Measurements from ENCODE around the gene TRAPPC3. TPM values are rescaled to one million over a fixed set of nuclear protein-coding genes. Genes with fewer than 3 reads are reported as not detected.

The TRAPPC3 gene
- total RNA-seq, 2 experiments from 2014 or later = 56.7 to 56.8 TPM

GRCh38 chr1:36124404-36125128 is 24.7 kb downstream of the TRAPPC3 start:
- ChIA-PET POLR2A (no interaction called here), CTCF (no interaction called here)
- intact Hi-C loops (cut with micrococcal nuclease) = no loop called here
- peaks cover 37% of the 10 kb centered on the region for H3K27me3 Mint-ChIP-seq
- H3K4me3 Mint-ChIP-seq = no peak overlapping the region
- no peak overlapping the region for H3K27ac Mint-ChIP-seq
- H3K4me1 Mint-ChIP-seq (ENCODE audit: low read depth) = peaks cover 15% of the 10 kb centered on the region
- no peaks in the 10 kb centered on the region for H3K36me3 Mint-ChIP-seq
- H3K9me3 Mint-ChIP-seq = no peaks in the 10 kb centered on the region
- no peak for DNase-seq

- H3K4me1 Mint-ChIP-seq (ENCODE audit: low read depth) = peaks cover 15% of the 10 kb centered on the region
- DNase-seq = peak; percentile 20
- H3K36me3 Mint-ChIP-seq = no peaks in the 10 kb centered on the region
- POLR2A ChIA-PET = interaction anchor here (0.6 kb wide), 1 partner anchor 18 kb away, joined by 4 read pairs; no protein-coding TSS in a partner anchor
- intact Hi-C loops (cut with micrococcal nuclease) = no loop called here
- H3K27me3 Mint-ChIP-seq = peaks cover 37% of the 10 kb centered on the region
- CTCF ChIA-PET = no interaction called here
- no peak overlapping the region for H3K27ac Mint-ChIP-seq
- no peak overlapping the region for H3K4me3 Mint-ChIP-seq
- H3K9me3 Mint-ChIP-seq = no peaks in the 10 kb centered on the region
These were observed 25.9 kb downstream of the TRAPPC3 start for GRCh38 chr1:36123356-36123755.

GRCh38 chr1:36122062-36123030 is 26.9 kb downstream of the TRAPPC3 start:
- POLR2A ChIA-PET = interaction anchor here (0.6 kb wide), 1 partner anchor 17 kb away, joined by 4 read pairs; no protein-coding TSS in a partner anchor

GRCh38 chr1:36119456-36119855 is 29.8 kb downstream of the TRAPPC3 start:
- no peak overlapping the region for H3K4me3 Mint-ChIP-seq
- no peak for DNase-seq
- H3K4me1 Mint-ChIP-seq (ENCODE audit: low read depth) = peaks cover 7% of the 10 kb centered on the region
- H3K27me3 Mint-ChIP-seq = peaks cover 27% of the 10 kb centered on the region
- ChIA-PET CTCF (interaction anchor here (1.6 to 3.4 kb wide), 2 partner anchors 14 to 69 kb away, joined by 5 to 20 read pairs; no protein-coding TSS in a partner anchor), POLR2A (no interaction called here)
- H3K27ac Mint-ChIP-seq = no peak overlapping the region
- intact Hi-C loops (cut with micrococcal nuclease) = no loop called here
- H3K9me3 Mint-ChIP-seq = no peaks in the 10 kb centered on the region
- no peaks in the 10 kb centered on the region for H3K36me3 Mint-ChIP-seq

More at GRCh38 chr1:36122062-36123030, 26.9 kb downstream of the TRAPPC3 start:
- Mint-ChIP-seq H3K9me3 (no peaks in the 10 kb centered on the region), H3K36me3 (no peaks in the 10 kb centered on the region), H3K4me3 (no peak overlapping the region), H3K27ac (no peak overlapping the region), H3K27me3 (peaks cover 37% of the 10 kb centered on the region), H3K4me1 (ENCODE audit: low read depth) (peaks cover 15% of the 10 kb centered on the region)
- intact Hi-C loops (cut with micrococcal nuclease) = no loop called here
- no peak for DNase-seq
- CTCF ChIA-PET = no interaction called here

- no peaks in the 10 kb centered on the region for H3K9me3 Mint-ChIP-seq
- H3K27me3 Mint-ChIP-seq = peaks cover 19% of the 10 kb centered on the region
These were observed 30.7 kb downstream of the TRAPPC3 start for GRCh38 chr1:36118447-36119204.

GRCh38 chr1:36116901-36117300 is 32.4 kb downstream of the TRAPPC3 start:
- Mint-ChIP-seq H3K36me3 (no peaks in the 10 kb centered on the region), H3K9me3 (no peaks in the 10 kb centered on the region), H3K4me3 (no peak overlapping the region), H3K27ac (no peak overlapping the region), H3K27me3 (peaks cover 3% of the 10 kb centered on the region), H3K4me1 (ENCODE audit: low read depth) (no peaks in the 10 kb centered on the region)
- no peak for DNase-seq
- intact Hi-C loops (cut with micrococcal nuclease) = no loop called here
- POLR2A ChIA-PET = no interaction called here
- CTCF ChIA-PET = interaction anchor here (1.0 to 3.4 kb wide), 2 partner anchors 14 to 17 kb away, joined by 6 to 20 read pairs; no protein-coding TSS in a partner anchor

More at GRCh38 chr1:36118447-36119204, 30.7 kb downstream of the TRAPPC3 start:
- no peak for DNase-seq
- CTCF ChIA-PET = interaction anchor here (1.6 to 3.4 kb wide), 2 partner anchors 15 to 70 kb away, joined by 5 to 20 read pairs; no protein-coding TSS in a partner anchor
- intact Hi-C loops (cut with micrococcal nuclease) = no loop called here
- Mint-ChIP-seq H3K27ac (no peak overlapping the region), H3K4me3 (no peak overlapping the region), H3K36me3 (no peaks in the 10 kb centered on the region), H3K4me1 (ENCODE audit: low read depth) (peaks cover 4% of the 10 kb centered on the region)
- POLR2A ChIA-PET = interaction anchor here (0.7 kb wide), 1 partner anchor 300 kb away, joined by 4 read pairs; no protein-coding TSS in a partner anchor

GRCh38 chr1:36115931-36116330 is 33.4 kb downstream of the TRAPPC3 start:
- Mint-ChIP-seq H3K9me3 (no peaks in the 10 kb centered on the region), H3K4me1 (ENCODE audit: low read depth) (peaks cover 4% of the 10 kb centered on the region), H3K36me3 (no peaks in the 10 kb centered on the region), H3K4me3 (no peak overlapping the region), H3K27me3 (no peaks in the 10 kb centered on the region), H3K27ac (no peak overlapping the region)
- intact Hi-C loops (cut with micrococcal nuclease) = no loop called here
- no peak for DNase-seq
- POLR2A ChIA-PET = no interaction called here
- CTCF ChIA-PET = interaction anchor here (0.6 kb wide), 1 partner anchor 76 kb away, joined by 4 read pairs; no protein-coding TSS in a partner anchor

- intact Hi-C loops (cut with micrococcal nuclease) = no loop called here
- CTCF ChIA-PET = interaction anchor here (0.6 kb wide), 1 partner anchor 77 kb away, joined by 4 read pairs; no protein-coding TSS in a partner anchor
- H3K27ac Mint-ChIP-seq = no peak overlapping the region
- H3K4me3 Mint-ChIP-seq = no peak overlapping the region
- no peaks in the 10 kb centered on the region for H3K36me3 Mint-ChIP-seq
- no peak for DNase-seq
- no peaks in the 10 kb centered on the region for H3K9me3 Mint-ChIP-seq
- POLR2A ChIA-PET = no interaction called here
- no peaks in the 10 kb centered on the region for H3K27me3 Mint-ChIP-seq
- H3K4me1 Mint-ChIP-seq (ENCODE audit: low read depth) = peaks cover 5% of the 10 kb centered on the region
These were observed 34.1 kb downstream of the TRAPPC3 start for GRCh38 chr1:36115200-36115669.

- H3K27ac Mint-ChIP-seq = no peak overlapping the region
- no peak for DNase-seq
- no peak overlapping the region for H3K4me3 Mint-ChIP-seq
- ChIA-PET POLR2A (no interaction called here), CTCF (no interaction called here)
- intact Hi-C loops (cut with micrococcal nuclease) = no loop called here
- no peaks in the 10 kb centered on the region for H3K27me3 Mint-ChIP-seq
- H3K9me3 Mint-ChIP-seq = no peaks in the 10 kb centered on the region
- no peaks in the 10 kb centered on the region for H3K36me3 Mint-ChIP-seq
- H3K4me1 Mint-ChIP-seq (ENCODE audit: low read depth) = peaks cover 8% of the 10 kb centered on the region
These were observed 34.9 kb downstream of the TRAPPC3 start for GRCh38 chr1:36114371-36114770.

- intact Hi-C loops (cut with micrococcal nuclease) = no loop called here
- ChIA-PET POLR2A (no interaction called here), CTCF (no interaction called here)
- no peaks in the 10 kb centered on the region for H3K27me3 Mint-ChIP-seq
- H3K4me3 Mint-ChIP-seq = no peak overlapping the region
- no peaks in the 10 kb centered on the region for H3K36me3 Mint-ChIP-seq
- peaks cover 17% of the 10 kb centered on the region for H3K4me1 Mint-ChIP-seq (ENCODE audit: low read depth)
- H3K27ac Mint-ChIP-seq = no peak overlapping the region
- no peak for DNase-seq
- H3K9me3 Mint-ChIP-seq = no peaks in the 10 kb centered on the region
These were observed 36.5 kb downstream of the TRAPPC3 start for GRCh38 chr1:36112823-36113222.

- CTCF ChIA-PET = interaction anchor here (1.4 to 1.8 kb wide), 2 partner anchors 11 to 24 kb away, joined by 4 read pairs; no protein-coding TSS in a partner anchor
- no peaks in the 10 kb centered on the region for H3K27me3 Mint-ChIP-seq
- intact Hi-C loops (cut with micrococcal nuclease) = no loop called here
- POLR2A ChIA-PET = no interaction called here
- peak overlapping the region; percentile 28 for H3K27ac Mint-ChIP-seq
- no peaks in the 10 kb centered on the region for H3K9me3 Mint-ChIP-seq
- H3K4me1 Mint-ChIP-seq (ENCODE audit: low read depth) = peaks cover 17% of the 10 kb centered on the region
- H3K4me3 Mint-ChIP-seq = no peak overlapping the region
- no peaks in the 10 kb centered on the region for H3K36me3 Mint-ChIP-seq
- no peak for DNase-seq
These were observed 38.1 kb downstream of the TRAPPC3 start for GRCh38 chr1:36111151-36111550.

Data from activated CD4-positive, alpha-beta memory T cell treated with anti-CD3 and anti-CD28 coated beads for 36 hours (primary cell).